HG03025 (cell line): Measurements from ENCODE around the gene ACTN3.
"Not testable (repeated sequence)": the region's sequence is repeated elsewhere in the genome, so short reads cannot be mapped to it uniquely, and the experiment has no call there.

ENCODE experiments used
- ATAC-seq: cut with Tn5 transposase; IDR thresholded peaks from one replicate; pipeline ENCODE4 v1.9.1; 2021; ENCODE audit warnings: mild to moderate bottlenecking, moderate library complexity; ENCODE audit not compliant: unreplicated experiment, low FRiP score

Gene ACTN3

GRCh38 chr11:66592457-66593302, 46.0 kb downstream of the ACTN3 start, which contains the start of the genes CCDC87 and CCS:
Gene CCDC87, minus strand, starts transcription at chr11:66593063. Its CDS starts 48 bp downstream, at chr11:66593015.
Gene CCS, plus strand, starts transcription at chr11:66593185. Its CDS starts 77 bp downstream, at chr11:66593262.
- ATAC-seq = peak; percentile 74

- ATAC-seq = peak; percentile 12
Measured at GRCh38 chr11:66593303-66593635, 46.6 kb downstream of the ACTN3 start.

- no peak for ATAC-seq
Measured at GRCh38 chr11:66593650-66594049, 46.9 kb downstream of the ACTN3 start.

- no peak for ATAC-seq
Measured at GRCh38 chr11:66595245-66595904, 48.7 kb downstream of the ACTN3 start.

GRCh38 chr11:66598993-66599392, 52.3 kb downstream of the ACTN3 start:
- no peak for ATAC-seq

- no peak for ATAC-seq
Measured at GRCh38 chr11:66600219-66600618, 53.5 kb downstream of the ACTN3 start.

- no peak for ATAC-seq
Measured at GRCh38 chr11:66600631-66601233, 54.0 kb downstream of the ACTN3 start.

GRCh38 chr11:66603072-66603471, 56.4 kb downstream of the ACTN3 start:
- ATAC-seq = no peak

GRCh38 chr11:66604155-66604554, 57.5 kb downstream of the ACTN3 start:
- ATAC-seq = no peak

- not testable (repeated sequence) for ATAC-seq
Measured at GRCh38 chr11:66606608-66607007, 59.9 kb downstream of the ACTN3 start.

- ATAC-seq = no peak
Measured at GRCh38 chr11:66607126-66607834, 60.6 kb downstream of the ACTN3 start.

- no peak for ATAC-seq
Measured at GRCh38 chr11:66609721-66610617, 63.3 kb downstream of the ACTN3 start.

- ATAC-seq = no peak
Measured at GRCh38 chr11:66612458-66612857, 65.8 kb downstream of the ACTN3 start.
